ENCODE measurements around the gene TMC8.
A peak's percentile ranks its signal among the peaks of the same experiment; 100 is the strongest.

TMC8 gene

GRCh38 chr17:78124081-78124835 lies 6.3 kb upstream of the TMC8 start:
- no peak for DNase-seq

- DNase-seq, result no peak
Observed at GRCh38 chr17:78124836-78125137, 5.8 kb upstream of the TMC8 start.

GRCh38 chr17:78125138-78125913 lies 5.2 kb upstream of the TMC8 start:
- no peak for DNase-seq

- DNase-seq, result no peak
Observed at GRCh38 chr17:78125976-78126894, 4.3 kb upstream of the TMC8 start.

GRCh38 chr17:78126895-78127238 lies 3.7 kb upstream of the TMC8 start:
- no peak for DNase-seq

GRCh38 chr17:78127239-78127887 lies 3.2 kb upstream of the TMC8 start:
- peak; percentile 65 for DNase-seq

GRCh38 chr17:78127888-78128550 lies 2.6 kb upstream of the TMC8 start:
- DNase-seq, result no peak

- peak; percentile 69 for DNase-seq
Observed at GRCh38 chr17:78128551-78129350, 1.8 kb upstream of the TMC8 start, which contains the start of gene TMC6. Gene TMC6 (minus strand): TSS chr17:78128755. CDS start chr17:78126832, 1,923 bp downstream.

GRCh38 chr17:78129351-78130089 lies 1.1 kb upstream of the TMC8 start:
- DNase-seq, result no peak

GRCh38 chr17:78130090-78130436 lies 508 bp upstream of the TMC8 start:
- no peak for DNase-seq

GRCh38 chr17:78131172-78132083 lies 857 bp downstream of the TMC8 start:
- no peak for DNase-seq

- no peak for DNase-seq
Observed at GRCh38 chr17:78132084-78132676, 1.6 kb downstream of the TMC8 start.

GRCh38 chr17:78132767-78133178 lies 2.2 kb downstream of the TMC8 start:
- no peak for DNase-seq

GRCh38 chr17:78133179-78133951 lies 2.8 kb downstream of the TMC8 start:
- DNase-seq, result no peak

- DNase-seq, result peak; percentile 71
Observed at GRCh38 chr17:78133971-78134898, 3.7 kb downstream of the TMC8 start.

GRCh38 chr17:78134899-78135385 lies 4.4 kb downstream of the TMC8 start:
- DNase-seq, result no peak

GRCh38 chr17:78135858-78136500 lies 5.4 kb downstream of the TMC8 start:
- no peak for DNase-seq

All from activated CD4-positive, CD25-positive, alpha-beta regulatory T cell treated with anti-CD3 and anti-CD28 coated beads, Interleukin-2, amount 50 U/mL, for 72 hours (primary cell).